Measurements from ENCODE around the gene TAF6. TPM values are rescaled to one million over a fixed set of nuclear protein-coding genes. Genes with fewer than 3 reads are reported as not detected.
"Not testable (repeated sequence)": the region's sequence is repeated elsewhere in the genome, so short reads cannot be mapped to it uniquely, and the experiment has no call there.

The TAF6 gene
- total RNA-seq, 2 donors from 2014 or later: 40.7 to 45.3 TPM

DNA sequence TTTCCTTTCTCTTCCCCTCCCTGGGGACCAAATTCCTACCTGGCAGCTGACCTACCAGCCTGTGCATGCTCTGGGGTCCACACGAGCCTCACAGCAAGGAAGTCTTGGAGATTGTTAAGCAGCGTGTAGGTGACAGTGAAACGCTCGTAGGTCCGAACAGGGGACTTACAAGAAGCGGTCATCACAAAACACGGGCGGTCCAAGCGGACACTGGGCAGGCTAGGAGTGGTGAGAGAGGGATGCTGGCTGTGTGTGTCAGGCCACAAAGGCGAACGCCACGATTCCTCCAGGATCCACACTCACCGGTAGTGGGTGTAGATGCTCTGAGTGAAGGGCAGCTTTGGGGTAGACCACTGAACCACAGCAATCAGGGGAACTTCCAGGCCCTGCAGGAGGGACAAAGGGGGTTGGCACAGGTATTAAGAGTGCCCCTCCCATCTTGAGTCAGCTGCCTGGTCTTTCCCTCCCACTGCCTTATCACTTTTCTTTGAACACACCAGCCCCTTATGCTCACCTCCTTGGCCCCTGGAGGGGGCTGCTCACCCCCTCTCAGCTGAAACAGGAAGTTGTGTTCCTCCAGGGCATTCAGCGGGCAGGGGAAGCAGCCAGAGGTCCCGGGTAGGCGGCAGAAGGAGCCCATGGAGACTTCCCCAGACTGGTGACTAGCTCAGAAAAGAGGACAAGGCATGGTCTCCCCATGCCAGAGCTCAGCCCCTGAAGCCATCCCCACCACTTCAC is 37.3 kb upstream of the TAF6 start:
- H3K36me3 Mint-ChIP-seq (ENCODE audit: low read depth): peaks cover 3% of the 10 kb centered on the region
- H3K27me3 Mint-ChIP-seq: no peaks in the 10 kb centered on the region
- H3K27ac Mint-ChIP-seq: peak overlapping the region; percentile 83
- H3K4me1 Mint-ChIP-seq: peaks cover 24% of the 10 kb centered on the region
- no peaks in the 10 kb centered on the region for H3K9me3 ChIP-seq (ENCODE audit: control insufficient read depth, low read length, poor library complexity, severe bottlenecking)
- peak overlapping the region; percentile 90 for H3K4me3 Mint-ChIP-seq
- ATAC-seq: peak; percentile 63
- peak in 1 of 3 donors; percentile 17 for DNase-seq

DNA sequence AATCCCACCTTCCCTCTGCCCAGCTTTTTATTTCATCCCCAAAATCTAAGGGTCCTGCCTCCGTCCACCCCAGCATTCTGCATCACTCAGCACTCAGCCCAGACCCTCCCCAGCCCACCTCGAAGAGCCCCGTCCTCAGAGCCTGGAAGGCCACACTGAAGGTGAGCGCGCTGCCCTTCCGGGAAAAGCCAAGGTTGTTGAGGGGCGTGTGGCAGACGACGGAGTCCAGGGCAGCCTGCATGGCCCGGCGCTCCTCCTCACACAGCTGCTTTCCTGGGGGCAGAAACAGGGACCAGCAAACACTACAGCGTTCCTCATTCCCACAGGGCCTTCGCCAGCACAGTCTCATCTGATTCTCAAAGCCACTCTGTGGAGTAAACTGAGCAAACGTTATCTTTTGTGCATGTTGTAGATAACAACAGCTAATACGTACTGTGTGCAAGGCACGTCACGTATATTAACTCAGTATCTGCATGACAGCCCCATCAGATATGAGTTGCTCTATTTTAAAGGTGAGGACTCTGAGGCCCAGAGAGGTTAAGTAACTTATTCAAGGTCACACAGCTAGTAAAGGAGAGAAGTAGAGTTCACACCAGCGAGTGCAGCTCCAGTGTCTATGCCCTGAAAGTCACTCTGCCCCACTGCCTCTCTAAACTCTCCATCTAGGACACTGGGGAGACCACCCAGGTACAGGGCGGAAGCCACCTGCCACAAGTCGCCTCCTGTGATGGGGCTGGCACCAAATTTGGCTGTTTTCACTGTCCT is 36.6 kb upstream of the TAF6 start:
- DNase-seq (no peak), ATAC-seq (no peak)
- H3K27ac Mint-ChIP-seq: peak overlapping the region; percentile 83
- peak overlapping the region; percentile 19 for H3K4me3 Mint-ChIP-seq
- peaks cover 24% of the 10 kb centered on the region for H3K4me1 Mint-ChIP-seq
- H3K36me3 Mint-ChIP-seq (ENCODE audit: low read depth): peaks cover 3% of the 10 kb centered on the region
- H3K27me3 Mint-ChIP-seq: no peaks in the 10 kb centered on the region
- no peaks in the 10 kb centered on the region for H3K9me3 ChIP-seq (ENCODE audit: control insufficient read depth, low read length, poor library complexity, severe bottlenecking)

DNA sequence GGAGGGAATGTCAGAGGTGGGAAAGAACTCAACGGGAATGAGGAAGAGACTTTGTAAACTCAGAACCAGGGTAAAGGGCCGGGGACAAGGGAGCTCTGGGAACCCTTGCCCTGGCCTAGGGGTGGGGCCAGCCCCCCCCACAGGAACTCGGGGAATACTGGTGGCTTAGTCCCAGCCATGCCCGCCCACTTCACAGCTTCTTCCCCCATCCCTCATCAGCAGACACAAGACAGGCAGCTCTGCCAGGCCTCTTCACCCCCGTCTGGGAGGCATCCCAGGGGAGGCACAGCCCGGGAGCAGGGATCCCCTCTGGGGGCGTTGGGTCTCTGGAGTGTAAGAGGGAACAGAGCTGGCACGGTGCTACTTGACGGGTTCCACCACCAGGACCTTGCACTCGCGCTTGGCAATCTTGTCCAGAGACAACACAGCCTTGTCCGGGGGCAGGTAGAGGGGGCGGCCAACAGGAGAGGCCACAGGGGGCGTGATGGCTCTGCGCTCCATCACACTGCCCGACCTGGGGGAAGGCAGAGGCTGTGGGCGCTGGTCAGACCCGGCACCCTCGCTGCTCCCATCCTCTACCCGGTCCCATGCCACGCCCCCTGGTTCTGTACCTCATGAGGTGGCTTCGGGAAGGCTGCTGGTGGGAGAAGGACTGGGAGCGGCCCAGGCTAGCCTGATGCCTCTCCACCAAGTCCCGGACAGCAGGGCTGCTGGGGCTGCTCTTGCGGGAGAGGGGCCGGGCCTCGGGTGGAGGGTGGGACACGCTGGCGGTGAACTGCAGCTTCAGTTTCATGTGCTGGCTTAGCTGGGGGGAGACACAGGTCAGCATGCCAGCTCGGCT is 35.7 kb upstream of the TAF6 start:
- Mint-ChIP-seq H3K36me3 (ENCODE audit: low read depth) (peaks cover 7% of the 10 kb centered on the region), H3K4me1 (peaks cover 30% of the 10 kb centered on the region), H3K27ac (no peak overlapping the region), H3K27me3 (no peaks in the 10 kb centered on the region), H3K4me3 (peak overlapping the region; percentile 19)
- DNase-seq (no peak), ATAC-seq (no peak)
- no peaks in the 10 kb centered on the region for H3K9me3 ChIP-seq (ENCODE audit: control insufficient read depth, low read length, poor library complexity, severe bottlenecking)

DNA sequence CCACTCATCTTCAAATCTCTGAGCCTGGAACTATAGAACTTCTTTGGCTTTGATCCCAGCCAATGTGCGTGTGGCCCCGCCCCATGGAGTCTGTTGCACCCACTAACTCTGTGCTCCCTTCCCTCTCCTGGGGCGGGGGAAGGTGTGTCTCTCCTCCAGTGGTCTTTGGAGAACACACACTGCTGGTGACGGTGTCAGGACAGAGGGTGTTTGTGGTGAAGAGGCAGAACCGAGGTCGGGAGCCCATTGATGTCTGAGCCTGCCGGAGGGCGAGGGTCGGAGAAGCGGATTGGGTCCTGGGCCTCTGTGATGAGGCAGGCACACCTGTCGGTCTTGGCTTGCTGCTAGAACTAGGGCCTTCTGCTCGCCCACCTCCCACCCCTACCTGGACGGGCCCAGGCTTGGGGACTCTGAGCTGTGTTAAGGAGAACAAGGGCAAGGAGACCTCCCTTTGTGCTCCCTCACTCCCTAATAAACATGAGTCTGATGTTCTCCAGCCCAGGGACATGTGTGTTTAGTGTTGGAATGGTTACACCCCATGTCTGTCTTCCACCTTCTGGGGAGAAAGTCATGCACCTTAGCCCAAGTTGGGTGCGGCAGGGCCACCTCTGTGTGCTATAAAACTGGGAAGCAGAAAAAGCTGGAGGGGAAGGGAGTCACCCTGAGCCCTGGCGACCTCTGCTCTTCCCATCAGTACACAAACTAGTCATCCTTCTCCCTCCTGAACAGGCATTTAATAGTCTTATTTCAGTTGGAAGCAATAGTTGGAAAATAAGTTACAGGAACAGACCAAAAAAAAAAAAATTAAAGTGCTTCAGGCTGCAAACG is 34.8 kb upstream of the TAF6 start:
- ATAC-seq (no peak), DNase-seq (no peak)
- Mint-ChIP-seq H3K4me1 (peaks cover 32% of the 10 kb centered on the region), H3K36me3 (ENCODE audit: low read depth) (peaks cover 7% of the 10 kb centered on the region), H3K27me3 (no peaks in the 10 kb centered on the region), H3K27ac (peak overlapping the region; percentile 37), H3K4me3 (no peak overlapping the region)
- H3K9me3 ChIP-seq (ENCODE audit: control insufficient read depth, low read length, poor library complexity, severe bottlenecking): no peaks in the 10 kb centered on the region

DNA sequence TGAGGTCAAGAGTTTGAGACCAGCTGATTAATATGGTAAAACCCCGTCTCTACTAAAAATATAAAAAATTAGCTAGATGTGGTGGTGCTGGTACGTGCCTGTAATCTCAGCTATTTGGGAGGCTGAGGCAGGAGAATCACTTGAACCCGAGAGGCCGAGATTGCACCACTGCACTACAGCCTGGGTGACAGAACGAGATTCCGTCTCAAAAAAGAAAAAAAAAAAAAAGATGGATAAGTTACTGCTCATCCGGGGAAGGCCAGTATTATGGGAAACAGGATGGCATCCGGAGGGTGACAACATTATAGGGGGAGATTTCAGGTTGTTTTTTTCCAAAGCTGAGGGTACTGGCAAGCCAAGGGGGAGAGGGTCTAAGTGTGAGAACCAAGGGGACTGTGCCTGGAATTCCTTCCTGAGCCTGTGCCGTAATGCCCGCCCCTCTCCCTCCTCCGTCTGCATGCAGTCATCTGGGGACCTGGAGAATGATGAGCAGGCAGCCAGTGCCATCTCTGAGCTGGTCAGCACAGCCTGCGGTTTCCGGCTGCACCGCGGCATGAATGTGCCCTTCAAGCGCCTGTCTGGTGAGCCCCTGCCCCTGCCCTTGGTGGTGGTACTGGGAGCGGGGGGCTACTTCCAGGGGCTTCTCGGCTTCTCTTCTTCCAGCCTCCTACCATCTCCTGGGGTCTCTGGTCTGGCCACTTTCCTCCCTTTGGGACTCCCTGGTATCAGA is 33.9 kb upstream of the TAF6 start:
- no peaks in the 10 kb centered on the region for H3K9me3 ChIP-seq (ENCODE audit: control insufficient read depth, low read length, poor library complexity, severe bottlenecking)
- Mint-ChIP-seq H3K27ac (peak overlapping the region; percentile 98), H3K27me3 (no peaks in the 10 kb centered on the region), H3K4me3 (no peak overlapping the region), H3K36me3 (ENCODE audit: low read depth) (peaks cover 11% of the 10 kb centered on the region), H3K4me1 (peaks cover 39% of the 10 kb centered on the region)
- DNase-seq (no peak), ATAC-seq (no peak)

DNA sequence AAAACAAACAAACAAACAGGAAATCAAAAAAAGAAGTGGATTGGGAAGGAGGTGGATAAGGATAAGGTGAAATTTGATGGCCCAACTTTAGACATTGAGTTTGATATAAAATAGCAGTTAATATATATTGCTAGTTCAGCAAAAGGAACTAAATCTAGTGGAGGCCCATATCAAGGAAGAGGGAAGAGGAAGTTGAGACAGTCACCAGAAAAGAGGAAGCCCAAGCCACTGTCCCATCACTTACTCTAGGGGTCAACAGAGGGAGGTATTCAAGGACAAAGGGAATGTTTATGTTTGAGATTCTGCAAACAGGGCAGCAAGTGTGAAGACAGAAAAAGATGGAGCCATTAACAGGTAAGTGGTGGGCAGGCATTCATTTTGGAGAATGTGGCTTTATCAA is 33.2 kb upstream of the TAF6 start:
- no peaks in the 10 kb centered on the region for H3K27me3 Mint-ChIP-seq
- DNase-seq (no peak), ATAC-seq (no peak)
- peaks cover 35% of the 10 kb centered on the region for H3K4me1 Mint-ChIP-seq
- H3K9me3 ChIP-seq (ENCODE audit: control insufficient read depth, low read length, poor library complexity, severe bottlenecking): no peaks in the 10 kb centered on the region
- peak overlapping the region; percentile 98 for H3K27ac Mint-ChIP-seq
- peaks cover 11% of the 10 kb centered on the region for H3K36me3 Mint-ChIP-seq (ENCODE audit: low read depth)
- H3K4me3 Mint-ChIP-seq: no peak overlapping the region

DNA sequence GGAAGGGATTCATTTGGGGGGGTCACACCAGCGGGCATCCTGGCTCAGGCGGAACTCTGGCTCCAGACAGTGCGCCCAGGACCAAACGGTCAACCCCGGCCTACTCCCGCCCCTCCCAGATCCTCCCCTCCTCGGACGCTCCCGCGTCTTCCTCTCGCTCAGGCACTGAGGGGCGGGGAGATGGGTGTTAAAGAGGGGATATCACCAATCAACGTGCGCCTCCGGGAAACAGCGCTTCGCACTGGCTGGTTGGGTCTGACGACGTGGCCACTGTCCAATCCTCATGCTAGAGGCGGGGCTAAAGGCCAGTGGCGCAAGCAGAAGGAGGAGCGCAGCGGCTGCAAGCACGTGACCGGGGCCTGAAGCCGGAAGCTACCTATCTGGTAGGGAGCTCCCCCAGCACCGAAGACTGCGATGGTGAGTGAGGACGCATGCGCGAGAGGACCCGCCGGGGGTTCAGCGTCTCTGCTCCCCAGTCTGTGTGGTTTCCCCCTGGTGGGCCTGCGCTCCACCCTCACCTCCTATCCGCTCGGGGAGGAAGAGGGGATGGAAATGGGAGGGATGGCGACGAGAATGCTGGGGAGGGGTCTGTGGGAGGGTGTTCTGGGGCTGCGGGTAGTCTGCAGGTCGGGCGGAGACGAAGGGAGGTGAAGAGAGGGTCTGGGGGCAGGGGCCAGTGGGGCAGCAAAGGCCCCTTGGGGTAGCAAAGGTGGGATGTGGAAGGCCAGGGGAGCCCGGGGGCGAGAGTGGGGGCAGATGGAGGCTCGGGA is 29.6 kb upstream of the TAF6 start, which contains the start of gene LAMTOR4:
LAMTOR4 (plus strand) TSS at position 360 of the 770 bp plus-strand sequence; CDS start at position 415, 55 bp downstream.
- Mint-ChIP-seq H3K4me3 (peak within 1 kb of the TSS; percentile 100), H3K27ac (peak within 1 kb of the TSS; percentile 98), H3K4me1 (peaks cover 33% of the 10 kb centered on the region), H3K36me3 (ENCODE audit: low read depth) (peaks cover 11% of the 10 kb centered on the region), H3K27me3 (no peaks in the 10 kb centered on the region)
- ATAC-seq (peak; percentile 96), DNase-seq (peak; percentile 93 to 98 (median 94))
- H3K9me3 ChIP-seq (ENCODE audit: control insufficient read depth, low read length, poor library complexity, severe bottlenecking): no peaks in the 10 kb centered on the region

DNA sequence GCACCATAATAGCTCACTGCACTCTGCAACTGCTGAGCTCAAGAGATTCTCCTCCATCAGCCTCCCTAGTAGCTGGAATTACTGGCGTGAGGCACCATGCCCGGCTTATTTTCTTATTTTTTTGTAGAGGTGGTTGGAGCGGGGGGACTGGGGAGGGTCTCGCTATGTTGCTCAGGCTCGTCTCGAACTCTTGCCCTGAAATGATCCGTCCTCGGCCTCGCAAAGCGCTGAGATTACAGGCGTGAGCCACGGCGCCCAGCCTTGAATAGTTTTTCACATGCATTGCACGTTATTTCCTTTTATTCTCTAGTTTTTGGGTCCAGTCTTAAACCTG is 29.0 kb upstream of the TAF6 start:
- peak overlapping the region; percentile 100 for H3K4me3 Mint-ChIP-seq
- peak overlapping the region; percentile 98 for H3K27ac Mint-ChIP-seq
- DNase-seq (no peak), ATAC-seq (no peak)
- H3K27me3 Mint-ChIP-seq: no peaks in the 10 kb centered on the region
- no peaks in the 10 kb centered on the region for H3K9me3 ChIP-seq (ENCODE audit: control insufficient read depth, low read length, poor library complexity, severe bottlenecking)
- peaks cover 30% of the 10 kb centered on the region for H3K4me1 Mint-ChIP-seq
- H3K36me3 Mint-ChIP-seq (ENCODE audit: low read depth): peaks cover 11% of the 10 kb centered on the region

DNA sequence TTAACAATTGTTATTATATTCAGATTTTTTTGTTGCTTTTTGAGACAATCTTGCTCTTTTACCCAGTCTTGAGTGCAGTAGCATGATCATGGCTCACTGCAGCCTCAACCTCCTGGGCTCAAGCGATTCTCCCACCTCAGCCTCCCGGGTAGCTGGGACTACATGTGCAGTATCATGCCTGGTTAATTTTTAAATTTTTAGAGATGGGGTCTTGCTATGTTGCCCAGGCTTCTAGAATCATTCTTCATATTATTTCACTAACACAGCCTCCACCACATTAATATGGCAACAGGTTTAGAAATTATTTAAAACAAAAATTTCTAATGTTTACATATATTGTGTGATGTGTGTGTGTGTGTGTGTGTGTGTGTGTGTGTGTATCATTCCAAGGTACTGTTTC is 28.1 kb upstream of the TAF6 start:
- peak overlapping the region; percentile 98 for H3K27ac Mint-ChIP-seq
- DNase-seq: no peak
- H3K4me3 Mint-ChIP-seq: no peak overlapping the region
- no peak for ATAC-seq
- H3K36me3 Mint-ChIP-seq (ENCODE audit: low read depth): peaks cover 8% of the 10 kb centered on the region
- H3K27me3 Mint-ChIP-seq: no peaks in the 10 kb centered on the region
- H3K9me3 ChIP-seq (ENCODE audit: control insufficient read depth, low read length, poor library complexity, severe bottlenecking): no peaks in the 10 kb centered on the region
- H3K4me1 Mint-ChIP-seq: peaks cover 26% of the 10 kb centered on the region

DNA sequence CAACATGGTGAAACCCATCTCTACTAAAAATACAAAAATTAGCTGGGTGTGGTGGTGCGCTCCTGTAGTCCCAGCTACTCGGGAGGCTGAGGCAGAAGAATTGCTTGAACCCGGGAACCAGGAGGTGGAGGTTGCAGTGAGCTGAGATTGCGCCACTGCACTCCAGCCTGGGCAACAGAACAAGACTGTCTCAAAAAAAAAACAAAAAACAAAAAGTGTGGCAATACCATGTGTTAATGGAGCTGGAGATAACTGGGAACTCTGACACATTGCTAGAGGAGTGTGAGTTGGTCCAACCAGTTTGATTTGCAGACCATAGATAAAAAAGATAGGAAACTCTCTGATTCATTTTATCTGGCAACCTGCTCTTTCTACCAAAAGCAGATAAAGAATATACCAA is 27.2 kb upstream of the TAF6 start:
- H3K27me3 Mint-ChIP-seq, H3K27ac Mint-ChIP-seq: not testable (repeated sequence)

DNA sequence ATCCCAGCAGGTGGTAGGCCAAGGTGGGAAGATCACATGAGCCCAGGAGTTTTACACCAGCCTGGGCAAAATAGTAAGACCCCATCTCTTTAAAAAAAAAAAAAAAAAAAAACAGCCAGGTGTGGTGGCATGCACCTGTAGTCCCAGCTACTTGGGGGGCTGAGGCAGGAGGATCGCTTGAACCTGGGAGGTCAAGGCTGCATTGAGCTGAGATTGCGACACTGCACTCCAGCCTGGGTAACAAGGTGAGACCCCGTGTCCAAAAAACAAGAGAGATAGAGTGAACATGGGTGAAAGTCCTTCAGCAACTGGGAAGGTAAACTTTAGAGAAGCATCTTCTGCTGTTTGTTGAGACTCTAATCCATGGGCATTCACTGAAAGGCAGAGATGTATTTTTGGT is 23.3 kb upstream of the TAF6 start:
- ATAC-seq: no peak
- Mint-ChIP-seq H3K27me3 (no peaks in the 10 kb centered on the region), H3K4me1 (peaks cover 4% of the 10 kb centered on the region), H3K36me3 (ENCODE audit: low read depth) (no peaks in the 10 kb centered on the region), H3K27ac (no peak overlapping the region), H3K4me3 (no peak overlapping the region)
- no peaks in the 10 kb centered on the region for H3K9me3 ChIP-seq (ENCODE audit: control insufficient read depth, low read length, poor library complexity, severe bottlenecking)
- DNase-seq: no peak

More for the DNA sequence above, 27.2 kb upstream of the TAF6 start:
- not testable (repeated sequence) for H3K36me3 Mint-ChIP-seq (ENCODE audit: low read depth); DNase-seq; H3K9me3 ChIP-seq (ENCODE audit: control insufficient read depth, low read length, poor library complexity, severe bottlenecking); H3K4me3 Mint-ChIP-seq; ATAC-seq
- H3K4me1 Mint-ChIP-seq: peaks cover 25% of the 10 kb centered on the region
